ENCODE data around the gene TEX51. TPM values are rescaled to one million over a fixed set of nuclear protein-coding genes. Genes with fewer than 3 reads are reported as not detected.

Gene TEX51
- total RNA-seq, 1 experiment from 2014 or later = not detected

- Histone ChIP-seq H3K27me3 (ENCODE audit: low read length) (no peaks in the 10 kb centered on the region; the same call in 1 of the 2 replicates), H4K20me1 (ENCODE audit: insufficient read depth, low read depth, low read length) (no peaks in the 10 kb centered on the region), H3K36me3 (ENCODE audit: insufficient read depth, low read length) (no peaks in the 10 kb centered on the region; the same call in 1 of the 2 replicates), H3K4me2 (ENCODE audit: low read depth, low read length, poor library complexity, severe bottlenecking) (no peak overlapping the region), H3K4me3 (ENCODE audit: low read length) (no peak overlapping the region), H3K4me1 (ENCODE audit: low read length) (no peaks in the 10 kb centered on the region), H2AFZ (ENCODE audit: low read length) (no peak overlapping the region), H3K9ac (ENCODE audit: low read length) (no peak overlapping the region), H3K27ac (ENCODE audit: low read length) (no peak overlapping the region), H3K9me2 (replicated peaks; ENCODE audit: insufficient read depth, low read length) (no peaks in the 10 kb centered on the region), H3K79me2 (ENCODE audit: low read length) (no peaks in the 10 kb centered on the region), H3K9me3 (ENCODE audit: low read length) (peaks cover 14% of the 10 kb centered on the region)
- no peak for DNase-seq
Observed at GRCh38 chr2:126947103-126947429, 48.4 kb downstream of the TEX51 start.

- H3K9me3 ChIP-seq (ENCODE audit: low read length) = no peaks in the 10 kb centered on the region
- no peak overlapping the region for H3K27ac ChIP-seq (ENCODE audit: low read length)
- H2AFZ ChIP-seq (ENCODE audit: low read length) = no peak overlapping the region
- no peaks in the 10 kb centered on the region for H3K9me2 ChIP-seq (replicated peaks; ENCODE audit: insufficient read depth, low read length)
- no peak overlapping the region for H3K4me2 ChIP-seq (ENCODE audit: low read depth, low read length, poor library complexity, severe bottlenecking)
- no peaks in the 10 kb centered on the region for H3K79me2 ChIP-seq (ENCODE audit: low read length)
- H3K4me3 ChIP-seq (ENCODE audit: low read length) = no peak overlapping the region
- H3K36me3 ChIP-seq (ENCODE audit: insufficient read depth, low read length) = no peaks in the 10 kb centered on the region
- no peaks in the 10 kb centered on the region for H3K27me3 ChIP-seq (ENCODE audit: low read length)
- H3K4me1 ChIP-seq (ENCODE audit: low read length) = peaks cover 23% of the 10 kb centered on the region
- DNase-seq = no peak
- H4K20me1 ChIP-seq (ENCODE audit: insufficient read depth, low read depth, low read length) = no peaks in the 10 kb centered on the region
- no peak overlapping the region for H3K9ac ChIP-seq (ENCODE audit: low read length)
Observed at GRCh38 chr2:126949775-126950174, 51.1 kb downstream of the TEX51 start.

DNA sequence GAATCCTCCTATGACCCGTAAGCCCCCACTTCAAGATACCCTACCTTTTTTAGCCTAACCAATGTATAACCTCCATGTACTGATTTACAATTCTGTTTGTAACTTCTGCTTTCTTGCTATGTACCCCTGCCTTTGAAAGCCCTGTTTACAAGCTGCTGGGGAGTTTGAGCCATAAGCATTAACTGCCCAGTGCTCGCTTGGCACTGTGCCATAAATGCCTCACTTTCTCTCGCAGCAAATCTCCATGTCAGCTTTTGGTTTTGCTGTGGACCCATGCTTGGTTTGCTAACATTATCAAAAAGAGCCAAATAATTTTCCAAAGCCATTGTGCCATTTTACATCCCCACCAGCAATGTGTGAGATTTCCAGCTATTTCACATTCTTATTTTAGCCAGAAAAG, 51.8 kb downstream of the TEX51 start:
- Histone ChIP-seq H3K9me3 (ENCODE audit: low read length) (no peaks in the 10 kb centered on the region), H4K20me1 (ENCODE audit: insufficient read depth, low read depth, low read length) (no peaks in the 10 kb centered on the region), H3K79me2 (ENCODE audit: low read length) (no peaks in the 10 kb centered on the region), H3K9ac (ENCODE audit: low read length) (no peak overlapping the region), H2AFZ (ENCODE audit: low read length) (no peak overlapping the region), H3K36me3 (ENCODE audit: insufficient read depth, low read length) (no peaks in the 10 kb centered on the region), H3K4me1 (ENCODE audit: low read length) (peaks cover 29% of the 10 kb centered on the region), H3K27me3 (ENCODE audit: low read length) (0 out of 2 replicates have a peak, but pooled peaks cover 2% of the 10 kb centered on the region), H3K9me2 (replicated peaks; ENCODE audit: insufficient read depth, low read length) (no peaks in the 10 kb centered on the region), H3K4me2 (ENCODE audit: low read depth, low read length, poor library complexity, severe bottlenecking) (no peak overlapping the region), H3K27ac (ENCODE audit: low read length) (no peak overlapping the region), H3K4me3 (ENCODE audit: low read length) (no peak overlapping the region)
- no peak for DNase-seq

Other genes starting within 250 kb of the TEX51 start
- 156 and 251 TPM in 2 replicates for gene GYPC, start 242.7 kb upstream of the TEX51 start, total RNA-seq (2014; rRNA removed; shearing (Covaris generic); ENCODE audit: low replicate concordance)
- 8.4 and 17.8 TPM in 2 replicates for gene BIN1, start 208.3 kb downstream of the TEX51 start, total RNA-seq (2014; rRNA removed; shearing (Covaris generic); ENCODE audit: low replicate concordance)

Data from Karpas-422 (cell line).